Astrocyte (in vitro differentiated cells and primary cell): ENCODE data around the gene SPIB. TPM values are rescaled to one million over a fixed set of nuclear protein-coding genes. Genes with fewer than 3 reads are reported as not detected.

Source experiments
- DNase-seq: peaks from one replicate; pipeline ENCODE4 v3.0.0-alpha.2; 2010; ENCODE audit warnings: low read depth
- FAIRE-seq: peaks from 2 replicates; lab custom pipeline; 2011; peaks lifted over from hg19 to GRCh38; lab: Jason Lieb, UNC
- H2AFZ ChIP-seq: 2 replicates; pipeline ENCODE4 v1.6.0; 2012; ENCODE audit warnings: low read depth, low read length, inconsistent platforms
- H3K27ac ChIP-seq: 2 replicates; pipeline ENCODE4 v1.5.1; 2011; ENCODE audit warnings: low read depth, low read length, inconsistent platforms
- H3K27me3 ChIP-seq: 2 replicates; pipeline ENCODE4 v1.6.0; 2011; ENCODE audit warnings: low read length, inconsistent platforms; ENCODE audit not compliant: insufficient read depth
- H3K36me3 ChIP-seq: 2 replicates; pipeline ENCODE4 v1.5.1; 2011; ENCODE audit warnings: low read length, inconsistent platforms; ENCODE audit not compliant: insufficient read depth
- H3K4me1 ChIP-seq: 2 replicates; pipeline ENCODE4 v1.5.1; 2011; ENCODE audit warnings: low read length, inconsistent platforms; ENCODE audit not compliant: insufficient read depth
- H3K4me2 ChIP-seq: 2 replicates; pipeline ENCODE4 v1.6.0; 2012; ENCODE audit warnings: low read length, inconsistent platforms
- H3K4me3 ChIP-seq: 2 replicates; pipeline ENCODE4 v1.5.1; 2011; ENCODE audit warnings: low read depth, mild to moderate bottlenecking, low read length, inconsistent platforms; ENCODE audit not compliant: insufficient read depth
- H3K79me2 ChIP-seq: 2 replicates; pipeline ENCODE4 v1.6.0; 2012; ENCODE audit warnings: mild to moderate bottlenecking, low read length, inconsistent platforms; ENCODE audit not compliant: insufficient read depth
- H3K9ac ChIP-seq: 2 replicates; pipeline ENCODE4 v1.6.0; 2012; ENCODE audit warnings: mild to moderate bottlenecking, low read length, inconsistent platforms
- H3K9me3 ChIP-seq: 2 replicates; pipeline ENCODE4 v1.5.1; 2012; ENCODE audit warnings: low read depth, mild to moderate bottlenecking, low read length, inconsistent platforms; ENCODE audit not compliant: insufficient read depth
- H4K20me1 ChIP-seq: 2 replicates; pipeline ENCODE4 v1.6.0; 2012; ENCODE audit warnings: low read length, inconsistent platforms; ENCODE audit not compliant: insufficient read depth
- H3K27ac Mint-ChIP-seq: one replicate; pipeline ENCODE4 v1.8.0; 2021; ENCODE audit warnings: mild to moderate bottlenecking, mixed read lengths; ENCODE audit not compliant: unreplicated experiment
- H3K27me3 Mint-ChIP-seq: one replicate; pipeline ENCODE4 v1.8.0; 2021; ENCODE audit warnings: low read depth, mixed read lengths; ENCODE audit not compliant: unreplicated experiment
- H3K36me3 Mint-ChIP-seq: one replicate; pipeline ENCODE4 v1.8.0; 2021; ENCODE audit warnings: low read depth, mixed read lengths; ENCODE audit not compliant: unreplicated experiment
- H3K4me1 Mint-ChIP-seq: one replicate; pipeline ENCODE4 v1.8.0; 2021; ENCODE audit warnings: low read depth, mixed read lengths; ENCODE audit not compliant: unreplicated experiment
- H3K4me3 Mint-ChIP-seq: one replicate; pipeline ENCODE4 v1.8.0; 2021; ENCODE audit warnings: mild to moderate bottlenecking, moderate library complexity, mixed read lengths; ENCODE audit not compliant: unreplicated experiment
- H3K9me3 Mint-ChIP-seq: one replicate; pipeline ENCODE4 v1.8.0; 2021; ENCODE audit warnings: mild to moderate bottlenecking, mixed read lengths; ENCODE audit not compliant: unreplicated experiment
- CTCF ChIP-seq: IDR thresholded peaks from 2 replicates; pipeline ENCODE4 v1.5.1; 2011; ENCODE audit warnings: low read depth, mild to moderate bottlenecking, inconsistent platforms, low read length, moderate library complexity; ENCODE audit not compliant: insufficient read depth
- EZH2 ChIP-seq: IDR thresholded peaks from 2 replicates; pipeline ENCODE4 v1.6.1; 2012; ENCODE audit warnings: mild to moderate bottlenecking, low read length, inconsistent platforms; ENCODE audit not compliant: insufficient read depth
- total RNA-seq: library from RNA; stranded (reverse); gene quantifications from 2 replicates; pipeline ENCODE4 v1.2.1, GENCODE V29; 2021

Gene SPIB
- total RNA-seq, 1 donor from 2014 or later, result 0.14 TPM

GRCh38 chr19:50402544-50403301, 16.0 kb upstream of the SPIB start:
- DNase-seq (no peak), FAIRE-seq (no peak)
- Mint-ChIP-seq H3K36me3 (peaks cover 4% of the 10 kb centered on the region), H3K4me1 (no peaks in the 10 kb centered on the region), H3K27ac (no peak overlapping the region), H3K27me3 (no peaks in the 10 kb centered on the region), H3K9me3 (peaks cover 3% of the 10 kb centered on the region), H3K4me3 (no peak overlapping the region)
- Histone ChIP-seq H3K27ac (no peak overlapping the region), H2AFZ (no peak overlapping the region), H3K36me3 (no peaks in the 10 kb centered on the region), H3K9ac (no peak overlapping the region), H3K79me2 (peaks cover 3% of the 10 kb centered on the region), H3K9me3 (no peaks in the 10 kb centered on the region), H3K4me1 (no peaks in the 10 kb centered on the region), H3K27me3 (no peaks in the 10 kb centered on the region), H4K20me1 (no peaks in the 10 kb centered on the region), H3K4me3 (no peak overlapping the region), H3K4me2 (no peak overlapping the region)
- TF ChIP-seq CTCF (no peak), EZH2 (no peak)

- H3K79me2 ChIP-seq, result no peaks in the 10 kb centered on the region
- H3K4me1 ChIP-seq, result no peaks in the 10 kb centered on the region
- no peaks in the 10 kb centered on the region for H3K36me3 ChIP-seq
- H3K4me3 ChIP-seq, result no peak overlapping the region
- peaks cover 3% of the 10 kb centered on the region for H3K9me3 Mint-ChIP-seq
- H3K9me3 ChIP-seq, result no peaks in the 10 kb centered on the region
- no peak overlapping the region for H3K27ac ChIP-seq
- H3K4me1 Mint-ChIP-seq, result no peaks in the 10 kb centered on the region
- no peak for DNase-seq
- no peak overlapping the region for H2AFZ ChIP-seq
- H4K20me1 ChIP-seq, result no peaks in the 10 kb centered on the region
- no peak for FAIRE-seq
- H3K27ac Mint-ChIP-seq, result no peak overlapping the region
- no peak for TF ChIP-seq EZH2
- no peak for TF ChIP-seq CTCF
- H3K36me3 Mint-ChIP-seq, result peaks cover 4% of the 10 kb centered on the region
- no peak overlapping the region for H3K9ac ChIP-seq
- no peak overlapping the region for H3K4me3 Mint-ChIP-seq
- H3K27me3 Mint-ChIP-seq, result no peaks in the 10 kb centered on the region
- H3K27me3 ChIP-seq, result no peaks in the 10 kb centered on the region
- H3K4me2 ChIP-seq, result no peak overlapping the region
Observed at GRCh38 chr19:50406156-50406820, 12.4 kb upstream of the SPIB start.

- H2AFZ ChIP-seq, result no peak overlapping the region
Observed at GRCh38 chr19:50406829-50407228, 11.9 kb upstream of the SPIB start.

More at GRCh38 chr19:50406829-50407228, 11.9 kb upstream of the SPIB start:
- H3K4me1 Mint-ChIP-seq, result no peaks in the 10 kb centered on the region
- no peak overlapping the region for H3K4me3 ChIP-seq
- no peak overlapping the region for H3K4me2 ChIP-seq
- H3K36me3 Mint-ChIP-seq, result peaks cover 4% of the 10 kb centered on the region
- H3K4me1 ChIP-seq, result no peaks in the 10 kb centered on the region
- FAIRE-seq (no peak), DNase-seq (no peak)
- no peaks in the 10 kb centered on the region for H3K79me2 ChIP-seq
- no peak overlapping the region for H3K4me3 Mint-ChIP-seq
- no peaks in the 10 kb centered on the region for H3K27me3 Mint-ChIP-seq
- H3K9me3 ChIP-seq, result no peaks in the 10 kb centered on the region
- TF ChIP-seq CTCF (no peak), EZH2 (no peak)
- H3K36me3 ChIP-seq, result no peaks in the 10 kb centered on the region
- H3K27ac ChIP-seq, result no peak overlapping the region
- H3K9me3 Mint-ChIP-seq, result peaks cover 3% of the 10 kb centered on the region
- H3K27ac Mint-ChIP-seq, result no peak overlapping the region
- no peak overlapping the region for H3K9ac ChIP-seq
- H4K20me1 ChIP-seq, result no peaks in the 10 kb centered on the region
- no peaks in the 10 kb centered on the region for H3K27me3 ChIP-seq
